Uterus (tissue), 2 donors: ENCODE results near the gene FAR1.

ENCODE experiments used
- POLR2A ChIP-seq, 2 donors: fragments of 450-650 bp; IDR thresholded peaks; one replicate each; pipeline ENCODE4 v1.6.1; 2016; ENCODE audit warnings: antibody characterized with exemption in 2 of 2, mild to moderate bottlenecking in 1 of 2, moderate library complexity in 1 of 2
- TF ChIP-seq, protein P1 (sequence below), 4 experiments: fragments of 200-600 bp in 2 of 4; fragments of 450-650 bp in 2 of 4; sonication (generic) in 2 of 4; IDR thresholded peaks; one replicate each; pipeline ENCODE4 v1.5.1; 2016 to 2019; ENCODE audit warnings: antibody characterized with exemption in 4 of 4, mild to moderate bottlenecking in 2 of 4, moderate library complexity in 1 of 4

DNA sequence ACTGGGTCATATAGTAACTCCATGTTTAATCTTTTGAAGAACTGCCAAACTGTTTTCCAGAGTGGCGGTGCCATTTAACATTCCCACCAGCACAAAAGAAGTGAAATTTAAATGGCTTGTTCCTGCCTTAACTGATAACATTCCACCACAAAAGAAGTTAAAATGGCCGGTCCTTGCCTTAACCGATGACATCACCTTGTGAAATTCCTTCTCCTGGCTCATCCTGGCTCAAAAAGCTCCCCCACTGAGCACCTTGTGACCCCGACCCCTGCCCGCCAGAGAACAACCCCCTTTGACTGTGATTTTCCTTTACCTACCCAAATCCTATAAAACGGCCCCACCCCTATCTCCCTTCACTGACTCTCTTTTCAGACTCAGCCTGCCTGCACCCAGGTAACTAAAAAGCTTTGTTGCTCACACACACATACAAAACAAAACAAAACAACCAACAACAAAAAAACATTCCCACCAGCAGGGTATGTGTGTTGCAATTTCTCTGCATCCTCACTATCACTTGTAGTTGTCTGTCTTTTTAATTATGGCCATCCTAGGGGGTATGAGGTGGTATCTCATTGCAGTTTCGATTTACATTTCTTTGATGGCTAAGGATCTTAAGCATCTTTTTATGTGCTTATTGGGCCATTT, 109.0 kb downstream of the FAR1 start:
- TF ChIP-seq, protein P1, sequence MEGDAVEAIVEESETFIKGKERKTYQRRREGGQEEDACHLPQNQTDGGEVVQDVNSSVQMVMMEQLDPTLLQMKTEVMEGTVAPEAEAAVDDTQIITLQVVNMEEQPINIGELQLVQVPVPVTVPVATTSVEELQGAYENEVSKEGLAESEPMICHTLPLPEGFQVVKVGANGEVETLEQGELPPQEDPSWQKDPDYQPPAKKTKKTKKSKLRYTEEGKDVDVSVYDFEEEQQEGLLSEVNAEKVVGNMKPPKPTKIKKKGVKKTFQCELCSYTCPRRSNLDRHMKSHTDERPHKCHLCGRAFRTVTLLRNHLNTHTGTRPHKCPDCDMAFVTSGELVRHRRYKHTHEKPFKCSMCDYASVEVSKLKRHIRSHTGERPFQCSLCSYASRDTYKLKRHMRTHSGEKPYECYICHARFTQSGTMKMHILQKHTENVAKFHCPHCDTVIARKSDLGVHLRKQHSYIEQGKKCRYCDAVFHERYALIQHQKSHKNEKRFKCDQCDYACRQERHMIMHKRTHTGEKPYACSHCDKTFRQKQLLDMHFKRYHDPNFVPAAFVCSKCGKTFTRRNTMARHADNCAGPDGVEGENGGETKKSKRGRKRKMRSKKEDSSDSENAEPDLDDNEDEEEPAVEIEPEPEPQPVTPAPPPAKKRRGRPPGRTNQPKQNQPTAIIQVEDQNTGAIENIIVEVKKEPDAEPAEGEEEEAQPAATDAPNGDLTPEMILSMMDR (IDR thresholded peaks at IDR 0.05), result no peak
- TF ChIP-seq POLR2A (IDR thresholded peaks at IDR 0.05), result no peak
